Endothelial cell of umbilical vein (primary cell): ENCODE data around the gene LCOR. TPM values are rescaled to one million over a fixed set of nuclear protein-coding genes. Genes with fewer than 3 reads are reported as not detected.

ENCODE experiments used
- BruUV-seq: library from RNA; stranded (reverse); fragments of 400-500 nt; replicated peaks from 2 replicates; lab custom pipeline; 2021; lab: Mats Ljungman, UMichigan
- CTCF ChIA-PET: fragments of 300-600, 350-600 bp; sonication (Branson Sonifier 250); formaldehyde crosslinking; loops from one replicate; lab custom pipeline; 2021; ENCODE audit warnings: antibody characterized with exemption, inconsistent platforms; lab: Charles Lee
- POLR2A ChIA-PET: fragments of 300-600, 350-600 bp; sonication (Branson Sonifier 250); formaldehyde crosslinking; loops from one replicate; lab custom pipeline; 2021; ENCODE audit warnings: antibody characterized with exemption, inconsistent platforms; lab: Charles Lee
- DNase-seq: peaks from one replicate; pipeline ENCODE4 v3.0.0-alpha.2; 2011; ENCODE audit warnings: low read depth, low spot score
- FAIRE-seq: peaks from 2 replicates; lab custom pipeline; 2011; peaks lifted over from hg19 to GRCh38; lab: Jason Lieb, UNC
- H2AFZ ChIP-seq: 2 replicates; pipeline ENCODE4 v1.6.0; 2012; ENCODE audit warnings: low read depth, low read length, control low read depth, inconsistent platforms
- H3K27ac ChIP-seq: 2 replicates; pipeline ENCODE4 v1.5.1; 2011; ENCODE audit warnings: low read depth, mild to moderate bottlenecking, control low read depth, low read length, moderate library complexity; ENCODE audit not compliant: insufficient read depth
- H3K27me3 ChIP-seq, 2 experiments: 2 replicates each; pipeline versions ENCODE4 v1.6.0 to v1.6.1; 2011; ENCODE audit warnings: low read length in 2 of 2, mixed read lengths in 1 of 2; ENCODE audit not compliant: control insufficient read depth in 2 of 2, insufficient read depth in 2 of 2
- H3K36me3 ChIP-seq, 2 experiments: 2 replicates in 1 of 2; 3 replicates in 1 of 2; pipeline ENCODE4 v1.5.1; 2011; ENCODE audit warnings: low read length in 2 of 2, mild to moderate bottlenecking in 1 of 2, moderate library complexity in 1 of 2; ENCODE audit not compliant: control insufficient read depth in 2 of 2, insufficient read depth in 2 of 2; ENCODE audit errors: extremely low read depth in 1 of 2
- H3K4me1 ChIP-seq: 3 replicates; pipeline ENCODE4 v1.5.1; 2011; ENCODE audit warnings: mild to moderate bottlenecking, low read length; ENCODE audit not compliant: control insufficient read depth, insufficient read depth; ENCODE audit errors: extremely low read depth
- H3K4me2 ChIP-seq: 2 replicates; pipeline ENCODE4 v1.6.1; 2011; ENCODE audit warnings: low read length, control low read depth, mixed read lengths; ENCODE audit not compliant: insufficient read depth
- H3K4me3 ChIP-seq, 3 experiments: fragments of 200-600 bp in 1 of 3; sonication (generic), shearing (Covaris generic) in 1 of 3; replicated peaks in 1 of 3; 2 replicates each; pipeline ENCODE4 v1.5.1; 2011 to 2016; ENCODE audit warnings: control low read depth in 3 of 3, low read length in 3 of 3, mild to moderate bottlenecking in 2 of 3, inconsistent platforms in 1 of 3, low read depth in 1 of 3, moderate library complexity in 1 of 3; ENCODE audit not compliant: insufficient read depth in 1 of 3
- H3K79me2 ChIP-seq: 2 replicates; pipeline ENCODE4 v1.6.0; 2012; ENCODE audit warnings: low read length, inconsistent platforms; ENCODE audit not compliant: control insufficient read depth, insufficient read depth
- H3K9ac ChIP-seq: replicated peaks from 2 replicates; pipeline ENCODE3; 2011; ENCODE audit warnings: low read length, control low read depth; ENCODE audit not compliant: insufficient read depth; ENCODE audit errors: extremely low read depth
- H3K9me1 ChIP-seq: replicated peaks from 3 replicates; pipeline ENCODE4 v1.6.0; 2011; ENCODE audit warnings: mild to moderate bottlenecking, low read length; ENCODE audit not compliant: control insufficient read depth, insufficient read depth; ENCODE audit errors: extremely low read depth
- H3K9me3 ChIP-seq: replicated peaks from 2 replicates; pipeline ENCODE4 v1.5.1; 2012; ENCODE audit warnings: low read length, inconsistent platforms; ENCODE audit not compliant: control insufficient read depth, insufficient read depth
- H4K20me1 ChIP-seq: replicated peaks from 2 replicates; pipeline ENCODE3; 2011; ENCODE audit warnings: mild to moderate bottlenecking, low read length; ENCODE audit not compliant: control insufficient read depth, insufficient read depth; ENCODE audit errors: extremely low read depth
- CTCF ChIP-seq, 2 donors: IDR thresholded peaks; 1 replicate in 1 of 2; 2 replicates in 1 of 2; pipeline ENCODE4 v1.5.1; 2011; ENCODE audit warnings: low read length in 2 of 2, mild to moderate bottlenecking in 2 of 2, moderate library complexity in 2 of 2, control low read depth in 1 of 2, inconsistent platforms in 1 of 2, low read depth in 1 of 2; ENCODE audit not compliant: insufficient read depth in 1 of 2; ENCODE audit errors: extremely low read depth in 1 of 2
- EZH2 ChIP-seq: IDR thresholded peaks from 2 replicates; pipeline ENCODE4 v1.6.1; 2012; ENCODE audit warnings: borderline replicate concordance, low read depth, mild to moderate bottlenecking, moderate library complexity, low read length, inconsistent platforms; ENCODE audit not compliant: severe bottlenecking
- FOS ChIP-seq: IDR thresholded peaks from 2 replicates; pipeline ENCODE4 v1.6.1; 2011; ENCODE audit warnings: mild to moderate bottlenecking, low read length, moderate library complexity, borderline replicate concordance; ENCODE audit not compliant: insufficient read depth
- GATA2 ChIP-seq: IDR thresholded peaks from 2 replicates; pipeline ENCODE4 v1.7.0; 2011; ENCODE audit warnings: low read depth, mild to moderate bottlenecking, moderate library complexity, mixed read lengths, low read length; ENCODE audit not compliant: insufficient read length, insufficient read depth
- JUN ChIP-seq: IDR thresholded peaks from 2 replicates; pipeline ENCODE4 v1.6.1; 2011; ENCODE audit warnings: borderline replicate concordance, low read depth; ENCODE audit not compliant: insufficient read length, insufficient read depth
- MAX ChIP-seq: IDR thresholded peaks from 2 replicates; pipeline ENCODE4 v1.6.1; 2011; ENCODE audit not compliant: insufficient read depth, insufficient read length
- MYC ChIP-seq: IDR thresholded peaks from one replicate; pipeline ENCODE4 v1.6.1; 2011; ENCODE audit warnings: mild to moderate bottlenecking, low read depth, low read length
- POLR2A ChIP-seq: IDR thresholded peaks from 2 replicates; pipeline ENCODE4 v1.6.1; 2012; ENCODE audit warnings: low read depth, mild to moderate bottlenecking, control low read depth, low read length
- POLR2AphosphoS5 ChIP-seq: IDR thresholded peaks from 2 replicates; pipeline ENCODE4 v1.6.1; 2012; ENCODE audit warnings: low read depth, mild to moderate bottlenecking, control low read depth, low read length, moderate library complexity; ENCODE audit not compliant: insufficient read depth
- dilution Hi-C: fragments of 300-500 bp; cut with MboI; formaldehyde crosslinking; loops from one replicate; pipeline ENCODE4 v1.15.0; 2019; ENCODE audit warnings: low sequenced_read_pairs; ENCODE audit not compliant: extremely low pct_ligation_motif_present
- intact Hi-C: fragments of 100-400 bp; cut with micrococcal nuclease; formaldehyde crosslinking; loops from one replicate; pipeline ENCODE4 v1.10.0; 2022
- polyA plus RNA-seq, 4 experiments: library from polyadenylated mRNA; depleted of rRNA in 3 of 4; stranded (reverse) in 3 of 4; unstranded in 1 of 4; fragments of >200 nt; gene quantifications; 2 replicates each; pipeline versions ENCODE4 v1.2.1 to v1.2.3, GENCODE V29; 2011 to 2012; ENCODE audit warnings: missing spikeins in 1 of 4
- total RNA-seq: library from RNA; stranded (reverse); gene quantifications from 2 replicates; pipeline ENCODE4 v1.2.3, GENCODE V29; 2021

The LCOR gene
- total and polyA plus RNA-seq, 2 donors (not counting 3 experiments of a cell fraction or from before 2014, with no cell fraction given): 11.6 to 39.0 TPM

GRCh38 chr10:97003804-97004201, 171.7 kb downstream of the LCOR start:
- ChIA-PET CTCF (interaction anchor here (0.8 to 1.6 kb wide), 3 partner anchors 21 to 34 kb away, joined by 3 to 6 read pairs (median 5); no protein-coding TSS in a partner anchor), POLR2A (no interaction called here)

More at GRCh38 chr10:97003804-97004201, 171.7 kb downstream of the LCOR start:
- intact Hi-C loops: no loop called here
- FAIRE-seq (no peak), DNase-seq (no peak)
- Histone ChIP-seq H3K9me3 (no peaks in the 10 kb centered on the region), H3K79me2 (no peaks in the 10 kb centered on the region), H4K20me1 (no peaks in the 10 kb centered on the region), H3K27me3 (peaks cover 0 to 2% of the 10 kb centered on the region in 2 experiments), H3K4me3 (no peak overlapping the region), H2AFZ (no peak overlapping the region), H3K9ac (no peak overlapping the region), H3K9me1 (no peaks in the 10 kb centered on the region), H3K4me1 (no peaks in the 10 kb centered on the region), H3K36me3 (no peaks in the 10 kb centered on the region), H3K4me2 (no peak overlapping the region), H3K27ac (no peak overlapping the region)
- dilution Hi-C loops: no loop called here
- no TSS peak for BruUV-seq
- TF ChIP-seq FOS (no peak), EZH2 (no peak), JUN (no peak), MAX (no peak), POLR2AphosphoS5 (no peak), POLR2A (no peak), CTCF (IDR thresholded peaks at IDR 0.05; ENCODE audit: extremely low read depth in 1 of 2, insufficient read depth in 1 of 2, low read depth in 1 of 2, low read length in 2 of 2) (no peak), MYC (no peak), GATA2 (no peak)
